Peyer's patch (tissue), 4 donors: Measurements from ENCODE around the gene PDCD2. TPM values are rescaled to one million over a fixed set of nuclear protein-coding genes. Genes with fewer than 3 reads are reported as not detected.

Experiments
- DNase-seq, 3 donors: peaks; one replicate each; pipeline ENCODE4 v3.0.0-alpha.2; 2017 to 2019
- H3K27ac ChIP-seq, 4 donors: fragments of 200-600 bp; sonication (generic); one replicate each; pipeline ENCODE4 v1.5.1; 2016 to 2019
- H3K27me3 ChIP-seq, 2 donors: fragments of 200-600 bp; sonication (generic); one replicate each; pipeline ENCODE4 v1.5.1; 2019
- H3K36me3 ChIP-seq, 3 donors: fragments of 200-600 bp; sonication (generic); one replicate each; pipeline ENCODE4 v1.5.1; 2016 to 2019
- H3K4me1 ChIP-seq, 4 donors: fragments of 200-600 bp; sonication (generic); one replicate each; pipeline ENCODE4 v1.5.1; 2016 to 2019
- H3K4me3 ChIP-seq, 4 donors: fragments of 200-600 bp; sonication (generic); 1 replicate in 3 of 4; 2 replicates in 1 of 4; pipeline ENCODE4 v1.5.1; 2016 to 2019; ENCODE audit warnings: mild to moderate bottlenecking in 1 of 4
- H3K9me3 ChIP-seq, 4 donors: fragments of 200-600 bp; sonication (generic); one replicate each; pipeline ENCODE4 v1.5.1; 2016 to 2019; ENCODE audit warnings: mild to moderate bottlenecking in 1 of 4
- POLR2A ChIP-seq, 2 donors: fragments of 450-650 bp; IDR thresholded peaks; one replicate each; pipeline ENCODE4 v1.5.1; 2017; ENCODE audit warnings: antibody characterized with exemption in 2 of 2, mild to moderate bottlenecking in 2 of 2, moderate library complexity in 2 of 2
- total RNA-seq, 4 donors: library from RNA; depleted of rRNA; stranded (reverse); fragments of >200 nt; gene quantifications; one replicate each; pipeline ENCODE4 v1.1.0, GENCODE V29; 2016
- TF ChIP-seq, protein P1 (sequence below), 6 experiments: fragments of 450-650 bp in 4 of 6; fragments of 200-600 bp in 2 of 6; sonication (generic) in 1 of 6; IDR thresholded peaks; one replicate each; pipeline ENCODE4 v1.5.1; 2017 to 2019; ENCODE audit warnings: antibody characterized with exemption in 6 of 6, mild to moderate bottlenecking in 3 of 6, moderate library complexity in 1 of 6

PDCD2 gene
- total RNA-seq, 4 donors from 2014 or later = 47.0 to 65.0 (median 52.8) TPM

DNA sequence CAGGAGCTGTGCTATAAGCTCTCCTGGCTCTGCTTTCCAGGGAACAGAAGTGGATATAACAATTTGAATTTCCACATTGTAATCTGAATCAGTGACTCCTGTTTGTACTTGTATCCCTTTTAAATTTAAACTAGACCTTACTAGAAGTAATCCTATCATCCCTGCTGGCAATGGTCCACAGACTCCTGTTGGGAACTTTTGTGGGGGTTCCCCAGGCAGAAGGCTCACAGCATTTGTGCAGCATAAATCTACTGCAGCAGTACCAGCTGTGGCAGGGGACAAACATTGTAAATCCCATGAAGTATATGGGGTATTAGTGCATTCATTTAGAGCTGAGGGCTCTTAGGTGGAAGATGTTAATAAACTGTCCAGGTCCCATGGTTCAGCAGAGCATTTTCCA, 12.0 kb upstream of the PDCD2 start:
- Histone ChIP-seq H3K27me3 (no peaks in the 10 kb centered on the region), H3K27ac (no peak overlapping the region), H3K36me3 (no peaks in the 10 kb centered on the region), H3K9me3 (peaks cover 0 to 9% (median 0%) of the 10 kb centered on the region in 4 donors), H3K4me3 (no peak overlapping the region), H3K4me1 (no peaks in the 10 kb centered on the region)
- TF ChIP-seq, protein P1, sequence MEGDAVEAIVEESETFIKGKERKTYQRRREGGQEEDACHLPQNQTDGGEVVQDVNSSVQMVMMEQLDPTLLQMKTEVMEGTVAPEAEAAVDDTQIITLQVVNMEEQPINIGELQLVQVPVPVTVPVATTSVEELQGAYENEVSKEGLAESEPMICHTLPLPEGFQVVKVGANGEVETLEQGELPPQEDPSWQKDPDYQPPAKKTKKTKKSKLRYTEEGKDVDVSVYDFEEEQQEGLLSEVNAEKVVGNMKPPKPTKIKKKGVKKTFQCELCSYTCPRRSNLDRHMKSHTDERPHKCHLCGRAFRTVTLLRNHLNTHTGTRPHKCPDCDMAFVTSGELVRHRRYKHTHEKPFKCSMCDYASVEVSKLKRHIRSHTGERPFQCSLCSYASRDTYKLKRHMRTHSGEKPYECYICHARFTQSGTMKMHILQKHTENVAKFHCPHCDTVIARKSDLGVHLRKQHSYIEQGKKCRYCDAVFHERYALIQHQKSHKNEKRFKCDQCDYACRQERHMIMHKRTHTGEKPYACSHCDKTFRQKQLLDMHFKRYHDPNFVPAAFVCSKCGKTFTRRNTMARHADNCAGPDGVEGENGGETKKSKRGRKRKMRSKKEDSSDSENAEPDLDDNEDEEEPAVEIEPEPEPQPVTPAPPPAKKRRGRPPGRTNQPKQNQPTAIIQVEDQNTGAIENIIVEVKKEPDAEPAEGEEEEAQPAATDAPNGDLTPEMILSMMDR (IDR thresholded peaks at IDR 0.05) = no peak
- no peak for TF ChIP-seq POLR2A (IDR thresholded peaks at IDR 0.05)
- no peak for DNase-seq

DNA sequence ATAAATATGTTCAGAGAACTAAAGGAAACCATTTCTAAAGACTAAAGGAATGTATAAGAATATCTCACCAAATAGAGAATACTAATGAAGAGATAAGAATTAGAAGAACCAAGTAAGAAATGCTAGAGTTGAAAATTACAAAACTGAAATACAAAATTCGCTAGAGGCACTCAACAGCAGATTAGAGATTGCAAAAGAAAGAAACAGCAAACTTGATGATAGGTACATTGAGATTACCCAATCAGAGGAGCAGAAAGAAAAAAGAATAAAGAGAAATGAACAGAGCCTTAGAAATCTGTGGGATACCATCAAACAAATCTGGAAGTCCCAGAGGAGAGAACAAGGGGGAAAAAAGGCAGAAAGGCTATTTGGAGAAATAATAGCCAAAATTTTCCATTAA, 6.3 kb upstream of the PDCD2 start:
- H3K4me1 ChIP-seq = no peaks in the 10 kb centered on the region
- H3K27me3 ChIP-seq = no peaks in the 10 kb centered on the region
- TF ChIP-seq POLR2A (IDR thresholded peaks at IDR 0.05) = no peak
- TF ChIP-seq, protein P1 (IDR thresholded peaks at IDR 0.05) = no peak

DNA sequence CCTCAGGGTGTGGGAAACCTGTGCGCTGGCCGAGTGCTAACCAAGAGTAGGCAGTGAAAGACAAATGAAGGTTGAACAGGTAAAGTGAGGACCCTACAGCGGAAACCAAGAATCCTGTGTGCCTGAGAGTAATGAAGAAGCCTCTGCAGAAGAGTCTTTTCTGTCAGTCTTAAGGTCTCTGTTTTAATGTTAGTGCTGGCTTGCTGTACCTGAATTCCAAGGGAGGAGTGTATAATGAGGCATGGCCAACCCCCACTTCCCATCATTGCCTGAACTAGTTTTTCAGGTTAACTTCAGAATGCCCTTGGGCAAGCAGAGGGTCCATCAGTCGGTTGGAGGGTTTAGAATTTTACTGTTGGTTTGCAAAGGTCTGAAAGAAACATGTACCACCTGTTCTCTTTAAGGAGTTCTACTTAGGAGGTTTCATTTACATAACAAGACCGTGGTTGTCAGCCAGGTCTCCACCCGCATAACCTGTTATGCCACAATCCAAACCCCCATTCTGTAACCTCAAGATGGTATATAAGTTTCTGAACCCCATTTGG, 589 bp upstream of the PDCD2 start:
- peaks cover 0 to 22% (median 0%) of the 10 kb centered on the region in 3 donors for H3K36me3 ChIP-seq
- no peaks in the 10 kb centered on the region for H3K9me3 ChIP-seq
- TF ChIP-seq, protein P1 (IDR thresholded peaks at IDR 0.05) = no peak
- no peak for TF ChIP-seq POLR2A (IDR thresholded peaks at IDR 0.05)
- H3K27me3 ChIP-seq = no peaks in the 10 kb centered on the region
- peaks cover 0 to 7% (median 4%) of the 10 kb centered on the region in 4 donors for H3K4me1 ChIP-seq
- no peak for DNase-seq
- peak overlapping the region; percentile 67 to 97 (median 81) for H3K4me3 ChIP-seq
- peak overlapping the region; percentile 85 to 96 (median 90) for H3K27ac ChIP-seq

More for the DNA sequence above, 6.3 kb upstream of the PDCD2 start:
- Histone ChIP-seq H3K9me3 (peaks cover 0 to 9% (median 0%) of the 10 kb centered on the region in 4 donors), H3K27ac (no peak overlapping the region), H3K36me3 (no peaks in the 10 kb centered on the region), H3K4me3 (no peak overlapping the region)
- no peak for DNase-seq

DNA sequence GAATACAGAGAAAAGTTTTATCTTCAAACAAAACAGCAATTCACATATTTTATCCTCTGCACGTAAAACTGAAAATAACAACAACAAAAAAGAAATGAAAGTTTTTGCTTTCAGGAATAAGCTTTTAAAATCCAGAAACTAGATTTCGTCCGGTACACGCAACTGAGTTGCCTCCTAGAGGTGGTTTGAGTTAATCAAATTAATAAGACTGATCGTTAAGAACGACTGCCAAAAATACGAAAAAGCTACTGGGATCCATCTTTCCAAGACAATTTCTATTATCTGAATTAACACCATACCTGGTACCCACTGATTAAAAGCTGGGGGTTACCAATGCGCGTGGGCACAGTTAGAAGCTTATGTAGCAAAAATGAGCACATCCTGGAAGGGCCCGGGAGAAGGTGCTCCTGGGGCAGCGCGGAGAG, 669 bp downstream of the PDCD2 start:
- H3K9me3 ChIP-seq = no peaks in the 10 kb centered on the region
- H3K27ac ChIP-seq = peak overlapping the region; percentile 85 to 96 (median 90)
- no peaks in the 10 kb centered on the region for H3K27me3 ChIP-seq
- H3K36me3 ChIP-seq = peaks cover 0 to 25% (median 0%) of the 10 kb centered on the region in 3 donors
- DNase-seq = no peak
- no peak for TF ChIP-seq POLR2A (IDR thresholded peaks at IDR 0.05)
- TF ChIP-seq, protein P1 (IDR thresholded peaks at IDR 0.05) = no peak
- H3K4me3 ChIP-seq = peak overlapping the region; percentile 67 to 97 (median 81)
- H3K4me1 ChIP-seq = peaks cover 0 to 7% (median 4%) of the 10 kb centered on the region in 4 donors

DNA sequence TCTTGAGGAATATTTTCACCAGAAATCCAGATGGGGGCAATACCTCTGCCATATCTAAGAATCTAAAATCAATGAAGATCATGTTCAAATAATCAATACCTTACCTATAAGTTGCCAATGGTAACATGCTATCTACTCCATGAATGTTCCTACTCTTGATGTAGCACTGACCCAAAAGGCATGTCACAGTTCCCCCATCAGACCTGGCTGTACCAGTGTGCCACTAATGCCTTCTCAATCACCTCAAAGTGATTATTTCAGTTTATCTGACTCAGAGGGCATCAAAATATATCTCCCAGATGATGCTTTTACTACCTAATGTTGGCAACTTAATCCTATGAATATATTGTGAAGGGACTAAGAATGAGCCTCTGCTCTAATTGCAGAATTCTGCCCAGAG, 5.5 kb downstream of the PDCD2 start:
- no peak for TF ChIP-seq POLR2A (IDR thresholded peaks at IDR 0.05)
- TF ChIP-seq, protein P1 (IDR thresholded peaks at IDR 0.05) = no peak

More for the DNA sequence above, 5.5 kb downstream of the PDCD2 start:
- Histone ChIP-seq H3K9me3 (no peaks in the 10 kb centered on the region), H3K4me1 (peaks cover 0 to 3% (median 0%) of the 10 kb centered on the region in 4 donors), H3K4me3 (no peak overlapping the region), H3K27ac (no peak overlapping the region), H3K36me3 (peaks cover 0 to 54% (median 0%) of the 10 kb centered on the region in 3 donors), H3K27me3 (no peaks in the 10 kb centered on the region)
- DNase-seq = no peak
